ENCODE data around the gene SAA4. TPM values are rescaled to one million over a fixed set of nuclear protein-coding genes. Genes with fewer than 3 reads are reported as not detected.
"Not testable (repeated sequence)": the region's sequence is repeated elsewhere in the genome, so short reads cannot be mapped to it uniquely, and the experiment has no call there.

The SAA4 gene
- total and polyA plus RNA-seq, 8 donors = 3.7 TPM; not detected in 7

DNA sequence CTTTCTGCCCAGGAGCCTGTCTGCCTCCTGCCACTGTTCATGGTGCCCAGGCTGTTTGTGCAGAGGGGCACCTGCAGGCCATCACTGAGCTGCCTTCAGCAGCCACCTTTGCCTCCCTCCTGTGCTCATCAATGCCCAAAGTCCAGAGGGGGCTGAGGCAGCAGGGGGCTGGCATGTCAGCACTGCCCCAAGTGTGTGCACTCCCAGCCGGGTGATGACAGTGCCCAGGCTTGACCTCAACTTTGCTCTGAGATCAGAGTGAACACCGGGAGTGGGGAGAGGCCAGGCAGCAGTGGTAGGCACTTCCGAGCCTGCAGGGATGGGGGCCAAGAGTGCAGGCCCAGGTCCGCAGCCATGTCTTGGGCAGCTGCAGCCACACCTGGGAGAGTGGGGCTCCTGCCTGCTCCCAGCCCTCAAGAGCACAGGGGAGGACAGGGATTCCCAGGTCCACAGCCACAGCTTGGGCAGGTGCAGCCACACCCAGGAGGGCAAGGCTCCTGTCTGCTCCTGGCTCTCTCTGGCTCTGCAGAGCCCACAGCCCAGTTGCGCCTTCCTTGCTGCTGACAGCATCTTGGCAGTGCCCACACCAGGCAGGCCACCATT is 15.2 kb downstream of the SAA4 start:
- H3K36me3 ChIP-seq = no peaks in the 10 kb centered on the region
- no peak overlapping the region for H3K4me3 ChIP-seq
- ATAC-seq (no peak), DNase-seq (no peak)
- H3K4me1 ChIP-seq = no peaks in the 10 kb centered on the region
- no peaks in the 10 kb centered on the region for H3K9me3 ChIP-seq
- TF ChIP-seq, protein P1, sequence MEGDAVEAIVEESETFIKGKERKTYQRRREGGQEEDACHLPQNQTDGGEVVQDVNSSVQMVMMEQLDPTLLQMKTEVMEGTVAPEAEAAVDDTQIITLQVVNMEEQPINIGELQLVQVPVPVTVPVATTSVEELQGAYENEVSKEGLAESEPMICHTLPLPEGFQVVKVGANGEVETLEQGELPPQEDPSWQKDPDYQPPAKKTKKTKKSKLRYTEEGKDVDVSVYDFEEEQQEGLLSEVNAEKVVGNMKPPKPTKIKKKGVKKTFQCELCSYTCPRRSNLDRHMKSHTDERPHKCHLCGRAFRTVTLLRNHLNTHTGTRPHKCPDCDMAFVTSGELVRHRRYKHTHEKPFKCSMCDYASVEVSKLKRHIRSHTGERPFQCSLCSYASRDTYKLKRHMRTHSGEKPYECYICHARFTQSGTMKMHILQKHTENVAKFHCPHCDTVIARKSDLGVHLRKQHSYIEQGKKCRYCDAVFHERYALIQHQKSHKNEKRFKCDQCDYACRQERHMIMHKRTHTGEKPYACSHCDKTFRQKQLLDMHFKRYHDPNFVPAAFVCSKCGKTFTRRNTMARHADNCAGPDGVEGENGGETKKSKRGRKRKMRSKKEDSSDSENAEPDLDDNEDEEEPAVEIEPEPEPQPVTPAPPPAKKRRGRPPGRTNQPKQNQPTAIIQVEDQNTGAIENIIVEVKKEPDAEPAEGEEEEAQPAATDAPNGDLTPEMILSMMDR (IDR thresholded peaks at IDR 0.05) = no peak
- intact Hi-C loops (cut with DNase I) = no loop called here
- H3K27me3 ChIP-seq = no peaks in the 10 kb centered on the region
- no peak overlapping the region for H3K27ac ChIP-seq

DNA sequence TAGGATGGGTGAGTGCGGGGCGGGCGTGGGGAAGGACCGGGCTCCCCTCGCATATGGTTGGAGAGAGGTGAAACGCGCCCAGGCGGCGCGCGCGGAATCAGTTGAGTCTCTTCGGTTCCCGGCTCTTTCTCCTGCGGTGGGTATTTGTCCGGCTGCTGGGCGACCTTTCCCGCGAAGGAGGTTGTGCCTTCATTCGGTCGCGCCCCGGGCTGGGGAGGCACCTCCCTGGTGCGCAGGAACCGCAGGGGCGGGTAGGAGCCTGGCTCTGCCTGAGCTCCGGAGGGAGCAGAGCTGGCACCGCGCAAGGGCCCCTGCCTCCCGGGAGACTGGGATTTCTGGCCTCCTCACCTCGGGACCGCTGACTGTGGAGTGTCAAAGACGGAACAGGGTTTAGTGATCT is 27.5 kb downstream of the SAA4 start:
- Histone ChIP-seq H3K36me3 (no peaks in the 10 kb centered on the region), H3K4me1 (no peaks in the 10 kb centered on the region), H3K27ac (no peak overlapping the region), H3K4me3 (no peak overlapping the region), H3K9me3 (no peaks in the 10 kb centered on the region), H3K27me3 (peaks cover 4 to 45% of the 10 kb centered on the region in 2 donors)
- DNase-seq (peak in 1 of 4 donors; percentile 78), ATAC-seq (no peak)
- intact Hi-C loops (cut with DNase I) = no loop called here
- TF ChIP-seq, protein P1 (IDR thresholded peaks at IDR 0.05) = no peak

DNA sequence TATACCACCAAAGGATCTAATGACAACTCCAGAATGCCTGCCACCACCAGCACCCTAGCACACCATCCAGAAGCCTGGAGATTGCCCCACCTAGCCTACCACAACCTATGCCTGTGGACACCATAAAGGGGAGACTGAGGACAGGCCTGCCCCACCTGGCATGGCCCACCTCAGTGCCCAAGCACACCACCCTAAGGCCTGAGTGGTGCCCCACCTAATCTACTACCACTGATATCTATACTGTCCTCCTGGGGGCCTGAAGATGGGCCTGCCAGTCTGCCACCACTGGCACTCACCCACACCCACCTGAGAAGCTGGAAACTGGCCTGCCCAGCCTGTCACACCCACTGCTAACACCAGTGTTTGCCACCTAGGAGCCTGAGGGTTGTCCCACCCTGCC is 31.8 kb downstream of the SAA4 start:
- DNase-seq = no peak
- H3K9me3 ChIP-seq = no peaks in the 10 kb centered on the region
- TF ChIP-seq, protein P1 (IDR thresholded peaks at IDR 0.05) = no peak
- H3K36me3 ChIP-seq = no peaks in the 10 kb centered on the region
- no peak for ATAC-seq
- H3K27ac ChIP-seq = no peak overlapping the region
- H3K4me3 ChIP-seq = no peak overlapping the region
- no peaks in the 10 kb centered on the region for H3K4me1 ChIP-seq
- peaks cover 4 to 46% of the 10 kb centered on the region in 2 donors for H3K27me3 ChIP-seq
- intact Hi-C loops (cut with DNase I) = no loop called here

DNA sequence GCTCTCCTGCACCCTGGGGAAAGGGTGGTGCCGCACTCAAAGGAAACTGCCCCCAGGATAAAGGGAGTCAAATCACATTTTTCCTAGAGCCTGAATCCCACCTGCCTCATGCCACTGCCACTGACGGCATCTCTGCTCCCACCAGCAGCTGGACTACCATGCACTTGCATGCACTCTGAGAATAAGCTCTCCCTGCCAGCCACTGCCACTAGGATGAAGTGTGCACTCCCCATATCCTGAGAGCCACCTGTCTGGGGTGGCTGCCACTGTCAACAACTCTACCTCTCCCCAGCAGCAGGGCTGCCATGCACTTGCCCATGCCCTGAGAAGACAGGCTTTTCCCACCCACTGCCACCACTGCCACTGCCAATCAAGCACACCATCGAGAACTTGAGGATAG is 32.4 kb downstream of the SAA4 start:
- Histone ChIP-seq H3K36me3 (no peaks in the 10 kb centered on the region), H3K27ac (no peak overlapping the region), H3K27me3 (peaks cover 4 to 41% of the 10 kb centered on the region in 2 donors), H3K4me1 (no peaks in the 10 kb centered on the region), H3K4me3 (no peak overlapping the region), H3K9me3 (no peaks in the 10 kb centered on the region)
- TF ChIP-seq, protein P1 (IDR thresholded peaks at IDR 0.05) = no peak
- no peak for DNase-seq
- intact Hi-C loops (cut with DNase I) = no loop called here
- ATAC-seq = no peak

DNA sequence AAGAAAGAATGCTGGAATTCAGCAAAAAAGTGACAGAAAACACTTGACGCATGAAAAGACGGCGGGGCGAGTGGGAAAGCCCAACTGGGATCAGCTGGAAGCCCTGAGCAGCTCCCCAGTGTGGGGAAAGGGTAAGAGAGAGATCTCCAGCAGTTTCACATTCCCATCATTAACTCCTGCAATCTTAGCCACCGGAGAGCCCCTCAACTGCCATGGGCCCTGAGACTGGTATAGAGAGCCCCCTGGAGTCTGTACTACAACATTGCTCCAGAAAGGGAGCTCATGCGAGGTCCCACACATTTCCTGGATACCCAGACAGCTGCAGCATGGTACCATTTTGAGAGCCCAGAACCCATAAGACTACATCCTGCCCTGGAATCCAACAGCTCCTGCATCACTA is 32.9 kb downstream of the SAA4 start:
- TF ChIP-seq, protein P1 (IDR thresholded peaks at IDR 0.05) = no peak
- Histone ChIP-seq H3K27ac (no peak overlapping the region), H3K9me3 (no peaks in the 10 kb centered on the region), H3K27me3 (peaks cover 0 to 36% of the 10 kb centered on the region in 2 donors), H3K4me3 (no peak overlapping the region), H3K4me1 (no peaks in the 10 kb centered on the region), H3K36me3 (no peaks in the 10 kb centered on the region)
- ATAC-seq (peak; percentile 74), DNase-seq (no peak)
- intact Hi-C loops (cut with DNase I) = no loop called here

DNA sequence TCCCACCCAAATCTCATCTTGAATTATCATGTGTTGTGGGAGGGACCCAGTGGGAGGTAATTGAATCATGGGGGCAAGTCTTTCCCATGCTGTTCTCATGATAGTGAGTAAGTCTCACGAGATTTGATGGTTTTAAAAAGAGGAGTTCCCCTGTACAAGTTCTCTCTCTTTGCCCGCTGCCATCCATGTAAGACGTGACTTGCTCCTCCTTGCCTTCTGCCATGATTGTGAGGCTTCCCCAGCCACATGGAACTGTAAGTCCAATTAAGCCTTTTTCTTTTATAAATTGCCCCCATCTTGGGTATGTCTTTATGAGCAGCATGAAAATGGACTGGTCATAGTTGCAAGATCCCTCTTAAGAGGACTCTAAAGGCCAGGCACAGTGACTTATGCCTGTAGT is 38.9 kb downstream of the SAA4 start:
- ATAC-seq; H3K4me1 ChIP-seq; intact Hi-C loops (cut with DNase I); H3K9me3 ChIP-seq; DNase-seq; H3K4me3 ChIP-seq; H3K27ac ChIP-seq; H3K36me3 ChIP-seq: not testable (repeated sequence)
- H3K27me3 ChIP-seq = peaks cover 0 to 15% of the 10 kb centered on the region in 2 donors
